ENCODE data around the gene SYNGR4.
"Not testable (repeated sequence)": the region's sequence is repeated elsewhere in the genome, so short reads cannot be mapped to it uniquely, and the experiment has no call there.

The SYNGR4 gene

DNA sequence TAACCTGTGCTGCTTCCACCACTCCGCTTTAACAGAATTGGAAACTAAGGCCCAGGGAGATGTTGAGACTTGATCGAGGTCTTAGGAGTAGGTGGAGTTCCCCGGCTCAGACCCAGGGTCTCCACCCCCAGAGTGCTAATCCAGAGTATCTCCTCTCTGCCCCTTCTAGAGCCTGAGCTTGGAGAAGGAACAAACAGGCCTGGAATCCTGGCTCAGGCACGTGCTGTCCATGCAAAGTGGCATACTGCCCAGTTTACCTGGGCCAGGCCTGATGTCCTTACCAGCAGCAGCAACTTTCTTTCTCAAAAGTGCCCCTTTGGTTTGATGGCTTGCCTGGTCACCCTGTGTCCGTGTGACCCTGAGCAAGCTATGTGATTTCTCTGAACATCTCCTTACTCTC is 3.7 kb downstream of the SYNGR4 start:
- H3K4me3 ChIP-seq (ENCODE audit: low read depth, low read length): no peak overlapping the region
- no peak for DNase-seq (ENCODE audit: low read depth, low spot score)
- TF ChIP-seq, protein P1, sequence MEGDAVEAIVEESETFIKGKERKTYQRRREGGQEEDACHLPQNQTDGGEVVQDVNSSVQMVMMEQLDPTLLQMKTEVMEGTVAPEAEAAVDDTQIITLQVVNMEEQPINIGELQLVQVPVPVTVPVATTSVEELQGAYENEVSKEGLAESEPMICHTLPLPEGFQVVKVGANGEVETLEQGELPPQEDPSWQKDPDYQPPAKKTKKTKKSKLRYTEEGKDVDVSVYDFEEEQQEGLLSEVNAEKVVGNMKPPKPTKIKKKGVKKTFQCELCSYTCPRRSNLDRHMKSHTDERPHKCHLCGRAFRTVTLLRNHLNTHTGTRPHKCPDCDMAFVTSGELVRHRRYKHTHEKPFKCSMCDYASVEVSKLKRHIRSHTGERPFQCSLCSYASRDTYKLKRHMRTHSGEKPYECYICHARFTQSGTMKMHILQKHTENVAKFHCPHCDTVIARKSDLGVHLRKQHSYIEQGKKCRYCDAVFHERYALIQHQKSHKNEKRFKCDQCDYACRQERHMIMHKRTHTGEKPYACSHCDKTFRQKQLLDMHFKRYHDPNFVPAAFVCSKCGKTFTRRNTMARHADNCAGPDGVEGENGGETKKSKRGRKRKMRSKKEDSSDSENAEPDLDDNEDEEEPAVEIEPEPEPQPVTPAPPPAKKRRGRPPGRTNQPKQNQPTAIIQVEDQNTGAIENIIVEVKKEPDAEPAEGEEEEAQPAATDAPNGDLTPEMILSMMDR (IDR thresholded peaks at IDR 0.05; ENCODE audit: low read depth, low read length): no peak
- in situ Hi-C loops (cut with HindIII; ENCODE audit: low sequenced_read_pairs): no loop called here

DNA sequence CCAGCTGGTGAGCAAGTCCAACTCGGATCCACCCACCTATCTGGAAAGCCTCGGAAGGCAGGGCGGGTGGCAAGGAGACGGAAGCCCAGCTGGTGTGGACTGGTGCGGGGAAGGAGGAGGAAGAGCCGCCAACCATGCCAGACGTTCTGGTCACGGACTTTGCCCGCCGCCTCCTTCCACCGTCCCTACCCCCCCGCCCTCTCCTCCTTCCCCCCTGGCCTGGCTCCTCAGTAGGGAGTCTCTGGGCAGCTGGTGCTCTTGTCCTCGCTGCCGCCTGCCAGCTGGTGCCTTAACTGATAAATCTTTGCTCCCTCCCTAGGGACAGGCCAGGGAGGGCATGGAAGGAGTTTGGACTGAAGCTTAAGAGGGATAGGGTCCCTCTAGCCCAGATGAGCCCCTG is 4.8 kb downstream of the SYNGR4 start:
- no peak for DNase-seq (ENCODE audit: low read depth, low spot score)
- in situ Hi-C loops (cut with HindIII; ENCODE audit: low sequenced_read_pairs): no loop called here
- no peak overlapping the region for H3K4me3 ChIP-seq (ENCODE audit: low read depth, low read length)

DNA sequence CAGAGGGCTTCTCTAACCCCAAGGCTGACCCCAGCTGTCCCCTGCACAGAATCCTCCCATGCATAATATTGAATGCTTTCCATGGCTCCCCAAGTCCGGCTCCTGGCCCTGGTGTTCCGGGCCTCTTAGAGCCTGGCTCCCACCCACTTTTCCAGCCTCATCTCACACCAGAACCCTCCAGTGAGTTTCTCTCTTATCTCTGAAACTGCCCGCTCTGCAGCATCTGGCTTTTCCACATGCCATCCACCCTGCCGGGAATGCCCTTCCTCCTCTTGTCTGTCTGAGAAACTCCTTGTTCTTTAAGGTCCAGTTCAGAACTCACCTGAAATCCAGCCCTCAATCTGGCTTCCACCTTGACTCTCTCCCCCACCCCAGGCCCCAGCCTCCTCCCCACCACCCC is 6.8 kb downstream of the SYNGR4 start:
- TF ChIP-seq, protein P1 (IDR thresholded peaks at IDR 0.05; ENCODE audit: low read depth, low read length): no peak
- in situ Hi-C loops (cut with HindIII; ENCODE audit: low sequenced_read_pairs): no loop called here
- no peak for DNase-seq (ENCODE audit: low read depth, low spot score)
- H3K4me3 ChIP-seq (ENCODE audit: low read depth, low read length): no peak overlapping the region

More for the DNA sequence above, 4.8 kb downstream of the SYNGR4 start:
- TF ChIP-seq, protein P1 (IDR thresholded peaks at IDR 0.05; ENCODE audit: low read depth, low read length): no peak

DNA sequence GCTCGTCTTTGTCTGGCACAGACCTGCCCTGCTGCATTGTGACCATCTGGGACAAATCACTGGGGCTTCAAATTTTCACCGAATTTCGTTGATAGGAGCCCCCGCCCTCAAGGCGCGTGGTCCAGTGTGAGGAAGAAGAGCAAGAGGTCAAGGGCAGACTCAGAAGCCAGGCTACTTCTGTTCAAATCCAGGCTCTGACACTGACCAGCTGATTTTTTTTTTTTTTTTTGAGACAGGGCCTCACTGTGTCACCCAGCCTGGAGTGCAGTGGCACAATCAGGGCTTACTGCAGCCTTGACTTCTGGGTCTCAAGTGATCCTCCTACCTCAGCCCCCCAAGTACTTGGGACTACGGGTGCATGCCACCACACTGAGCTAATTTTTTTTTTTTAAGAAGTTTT is 7.2 kb downstream of the SYNGR4 start:
- in situ Hi-C loops (cut with HindIII; ENCODE audit: low sequenced_read_pairs): no loop called here
- TF ChIP-seq, protein P1 (IDR thresholded peaks at IDR 0.05; ENCODE audit: low read depth, low read length): no peak
- DNase-seq (ENCODE audit: low read depth, low spot score): no peak
- no peak overlapping the region for H3K4me3 ChIP-seq (ENCODE audit: low read depth, low read length)

DNA sequence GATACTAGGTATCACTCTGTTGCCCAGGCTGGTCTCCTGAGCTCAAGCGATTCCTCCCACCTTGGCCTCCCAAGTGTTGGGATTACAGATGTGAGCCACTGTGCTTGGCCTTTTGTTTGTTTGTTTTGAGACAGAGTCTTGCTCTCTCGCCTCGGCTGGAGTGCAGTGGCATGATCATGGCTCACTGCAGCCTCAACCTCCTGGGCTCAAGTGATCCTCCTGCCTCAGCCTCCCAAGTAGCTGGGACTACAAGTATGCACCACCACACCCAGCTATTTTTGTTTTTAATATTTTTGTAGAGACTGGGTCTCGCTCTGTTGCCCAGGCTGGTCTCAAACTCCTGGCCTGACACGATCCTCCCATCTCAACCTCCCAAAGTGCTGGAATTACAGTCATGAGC is 7.6 kb downstream of the SYNGR4 start:
- DNase-seq (ENCODE audit: low read depth, low spot score); H3K4me3 ChIP-seq (ENCODE audit: low read depth, low read length); in situ Hi-C loops (cut with HindIII; ENCODE audit: low sequenced_read_pairs): not testable (repeated sequence)

DNA sequence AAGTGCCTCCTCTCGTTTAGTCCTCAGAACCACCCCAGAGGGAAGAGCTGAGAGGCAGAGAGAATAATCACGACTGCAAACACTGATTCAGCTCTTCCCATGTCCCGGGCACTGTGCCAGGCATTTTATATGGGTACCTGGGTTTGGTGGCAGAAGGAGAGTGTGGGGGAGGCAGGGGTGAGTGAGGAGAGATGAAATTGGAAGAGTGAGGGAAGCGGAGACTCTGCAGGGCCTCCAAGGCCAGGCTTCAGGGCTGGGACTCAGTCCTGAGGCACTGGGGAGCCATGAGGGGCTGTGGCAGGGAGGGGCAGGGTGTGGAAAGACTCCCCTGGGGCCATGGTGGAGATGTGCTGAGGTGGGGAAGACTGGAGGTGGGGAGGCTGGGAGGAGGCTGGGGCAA is 8.7 kb downstream of the SYNGR4 start:
- in situ Hi-C loops (cut with HindIII; ENCODE audit: low sequenced_read_pairs): no loop called here
- H3K4me3 ChIP-seq (ENCODE audit: low read depth, low read length): no peak overlapping the region
- no peak for DNase-seq (ENCODE audit: low read depth, low spot score)
- TF ChIP-seq, protein P1 (IDR thresholded peaks at IDR 0.05; ENCODE audit: low read depth, low read length): no peak

DNA sequence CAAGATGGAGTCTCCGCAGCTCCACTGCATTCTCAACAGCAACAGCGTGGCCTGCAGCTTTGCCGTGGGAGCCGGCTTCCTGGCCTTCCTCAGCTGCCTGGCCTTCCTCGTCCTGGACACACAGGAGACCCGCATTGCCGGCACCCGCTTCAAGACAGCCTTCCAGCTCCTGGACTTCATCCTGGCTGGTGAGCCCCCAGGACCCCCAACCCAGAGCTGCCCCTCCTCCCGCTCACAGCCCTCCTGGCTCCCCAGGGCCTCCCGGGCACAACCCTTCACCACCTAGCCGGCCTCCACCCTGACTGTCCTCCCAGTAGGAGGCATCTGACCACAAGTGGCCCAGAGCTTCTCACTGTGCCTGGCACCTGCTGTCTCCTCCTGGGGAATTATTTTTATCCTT is 9.4 kb downstream of the SYNGR4 start:
- H3K4me3 ChIP-seq (ENCODE audit: low read depth, low read length): no peak overlapping the region
- TF ChIP-seq, protein P1 (IDR thresholded peaks at IDR 0.05; ENCODE audit: low read depth, low read length): no peak
- in situ Hi-C loops (cut with HindIII; ENCODE audit: low sequenced_read_pairs): no loop called here
- DNase-seq (ENCODE audit: low read depth, low spot score): no peak

Measured in astrocyte of the spinal cord (primary cell).